ENCODE measurements around the gene ADPGK. TPM values are rescaled to one million over a fixed set of nuclear protein-coding genes. Genes with fewer than 3 reads are reported as not detected.

ADPGK gene
- total RNA-seq, 4 donors from 2014 or later = 39.8 to 81.3 (median 52.7) TPM

DNA sequence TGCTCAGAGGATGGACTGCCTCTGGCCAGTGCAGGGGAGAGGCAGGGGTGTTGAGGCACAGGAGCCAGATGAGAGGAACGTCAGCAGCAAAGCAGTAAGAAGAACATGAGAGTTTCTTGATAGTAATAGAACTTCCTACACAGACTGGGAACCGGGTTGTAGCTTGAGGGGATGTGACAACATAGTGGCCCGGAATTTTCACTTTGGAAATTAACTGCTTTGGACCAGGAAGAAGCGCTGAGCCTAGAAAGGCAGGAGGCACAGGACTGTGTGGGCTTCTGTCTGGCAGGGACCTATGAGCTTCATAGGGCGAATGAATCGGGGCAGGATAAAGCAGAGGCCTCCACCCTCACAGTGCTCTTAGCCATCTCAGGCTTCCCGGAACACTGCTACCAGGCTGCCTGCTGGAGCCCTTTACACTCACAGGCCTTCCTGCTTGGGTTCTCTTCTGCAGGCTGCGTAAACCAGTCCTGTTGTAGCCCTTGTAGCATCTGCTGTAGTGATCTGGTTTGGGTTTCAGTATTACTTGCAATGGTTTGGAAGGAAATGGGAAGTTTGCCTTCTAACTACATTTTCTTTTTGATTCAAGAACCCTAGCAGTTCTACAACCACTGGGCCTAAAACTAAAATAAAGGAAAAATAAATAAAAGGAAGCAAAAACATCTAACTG lies 3.3 kb upstream of the ADPGK start:
- no peak overlapping the region for H3K4me3 ChIP-seq
- TF ChIP-seq, protein P1, sequence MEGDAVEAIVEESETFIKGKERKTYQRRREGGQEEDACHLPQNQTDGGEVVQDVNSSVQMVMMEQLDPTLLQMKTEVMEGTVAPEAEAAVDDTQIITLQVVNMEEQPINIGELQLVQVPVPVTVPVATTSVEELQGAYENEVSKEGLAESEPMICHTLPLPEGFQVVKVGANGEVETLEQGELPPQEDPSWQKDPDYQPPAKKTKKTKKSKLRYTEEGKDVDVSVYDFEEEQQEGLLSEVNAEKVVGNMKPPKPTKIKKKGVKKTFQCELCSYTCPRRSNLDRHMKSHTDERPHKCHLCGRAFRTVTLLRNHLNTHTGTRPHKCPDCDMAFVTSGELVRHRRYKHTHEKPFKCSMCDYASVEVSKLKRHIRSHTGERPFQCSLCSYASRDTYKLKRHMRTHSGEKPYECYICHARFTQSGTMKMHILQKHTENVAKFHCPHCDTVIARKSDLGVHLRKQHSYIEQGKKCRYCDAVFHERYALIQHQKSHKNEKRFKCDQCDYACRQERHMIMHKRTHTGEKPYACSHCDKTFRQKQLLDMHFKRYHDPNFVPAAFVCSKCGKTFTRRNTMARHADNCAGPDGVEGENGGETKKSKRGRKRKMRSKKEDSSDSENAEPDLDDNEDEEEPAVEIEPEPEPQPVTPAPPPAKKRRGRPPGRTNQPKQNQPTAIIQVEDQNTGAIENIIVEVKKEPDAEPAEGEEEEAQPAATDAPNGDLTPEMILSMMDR (IDR thresholded peaks at IDR 0.05) = no peak
- TF ChIP-seq POLR2A (IDR thresholded peaks at IDR 0.05) (no peak), EP300 (IDR thresholded peaks at IDR 0.05) (no peak), POLR2AphosphoS5 (IDR thresholded peaks at IDR 0.05) (no peak)
- H3K9me3 ChIP-seq = no peaks in the 10 kb centered on the region
- no peaks in the 10 kb centered on the region for H3K36me3 ChIP-seq
- H3K27ac ChIP-seq = no peak overlapping the region
- no peaks in the 10 kb centered on the region for H3K27me3 ChIP-seq
- 65% methylated on average over 8 of the region's 8 CpGs for WGBS
- no peak for DNase-seq (ENCODE audit: low spot score in 2 of 2)
- H3K4me1 ChIP-seq = peaks cover 19% of the 10 kb centered on the region

DNA sequence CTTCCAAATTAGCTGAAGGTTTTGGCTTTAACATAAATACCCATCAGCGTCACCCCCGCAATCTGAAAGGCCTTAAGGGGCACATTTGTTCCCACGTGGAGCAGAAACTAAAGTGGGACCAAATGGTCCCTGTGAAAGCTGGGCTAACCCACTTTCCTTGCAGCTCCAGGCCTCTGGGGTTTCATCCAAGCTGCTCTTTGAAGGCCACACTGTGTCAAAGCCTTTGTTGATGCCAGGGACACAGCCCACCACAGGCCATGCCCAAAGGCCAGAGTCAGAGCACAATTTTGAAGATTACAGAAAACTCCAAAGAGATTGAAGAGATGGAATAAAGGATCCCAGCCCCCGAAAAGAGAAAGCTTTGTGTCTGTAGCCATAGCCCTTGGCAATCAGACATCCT lies 2.7 kb upstream of the ADPGK start:
- H3K4me1 ChIP-seq = peaks cover 24% of the 10 kb centered on the region
- H3K36me3 ChIP-seq = no peaks in the 10 kb centered on the region
- no peaks in the 10 kb centered on the region for H3K27me3 ChIP-seq
- TF ChIP-seq, protein P1 (IDR thresholded peaks at IDR 0.05) = no peak
- TF ChIP-seq EP300 (IDR thresholded peaks at IDR 0.05) (no peak), POLR2AphosphoS5 (IDR thresholded peaks at IDR 0.05) (no peak), POLR2A (IDR thresholded peaks at IDR 0.05) (no peak)
- WGBS = 83% methylated on average over 4 of the region's 4 CpGs
- no peak overlapping the region for H3K27ac ChIP-seq
- H3K4me3 ChIP-seq = no peak overlapping the region
- no peaks in the 10 kb centered on the region for H3K9me3 ChIP-seq
- DNase-seq (ENCODE audit: low spot score in 2 of 2) = no peak

DNA sequence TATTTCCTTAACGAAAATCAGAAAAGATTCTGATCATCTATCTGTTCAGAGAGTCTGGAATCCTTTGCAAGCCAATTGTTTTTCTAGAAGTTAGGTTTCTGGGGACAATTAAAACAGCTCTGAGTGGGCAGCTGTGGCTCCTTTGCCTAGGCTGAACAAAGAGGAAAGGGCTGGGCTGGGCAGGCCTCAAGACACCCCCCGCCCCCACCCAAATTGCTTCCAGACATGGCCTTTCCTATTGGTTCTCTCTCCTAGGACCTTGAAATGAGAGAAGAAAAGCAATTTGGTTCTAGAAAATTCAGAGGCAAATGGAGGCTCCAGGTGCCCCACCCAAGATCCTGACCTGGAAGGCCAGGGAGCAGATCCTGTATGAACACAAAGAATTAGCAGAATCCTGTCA lies 2.3 kb upstream of the ADPGK start:
- Histone ChIP-seq H3K4me1 (peaks cover 28% of the 10 kb centered on the region), H3K27ac (no peak overlapping the region), H3K4me3 (no peak overlapping the region), H3K36me3 (no peaks in the 10 kb centered on the region), H3K9me3 (no peaks in the 10 kb centered on the region), H3K27me3 (no peaks in the 10 kb centered on the region)
- TF ChIP-seq EP300 (IDR thresholded peaks at IDR 0.05) (no peak), POLR2A (IDR thresholded peaks at IDR 0.05) (no peak), POLR2AphosphoS5 (IDR thresholded peaks at IDR 0.05) (no peak)
- TF ChIP-seq, protein P1 (IDR thresholded peaks at IDR 0.05) = no peak
- 73% methylated on average over 2 of the region's 2 CpGs for WGBS
- DNase-seq (ENCODE audit: low spot score in 2 of 2) = no peak

DNA sequence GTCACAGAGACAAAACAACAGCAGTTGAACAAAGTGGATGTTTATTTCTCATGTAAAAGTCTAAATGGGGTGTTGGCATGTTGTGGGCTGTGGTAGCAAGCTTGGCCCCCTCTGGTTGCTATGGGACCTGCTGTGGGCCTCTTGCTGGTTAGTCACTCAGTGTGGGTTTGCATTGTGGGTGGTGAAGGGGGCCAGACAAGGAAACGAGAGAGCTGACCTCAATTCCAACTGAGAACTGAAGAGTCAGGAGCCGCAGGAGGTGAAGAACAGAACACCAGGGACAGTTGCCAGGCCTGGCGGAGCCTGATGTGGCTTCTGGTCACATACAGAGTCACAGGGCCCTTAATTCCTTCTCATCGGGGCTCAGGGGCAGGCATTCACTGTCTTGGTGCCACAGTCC lies 1.9 kb upstream of the ADPGK start:
- Histone ChIP-seq H3K9me3 (no peaks in the 10 kb centered on the region), H3K36me3 (no peaks in the 10 kb centered on the region), H3K27ac (no peak overlapping the region), H3K4me1 (peaks cover 31% of the 10 kb centered on the region), H3K4me3 (no peak overlapping the region), H3K27me3 (no peaks in the 10 kb centered on the region)
- whole genome bisulfite sequencing = 62% methylated on average over 4 of the region's 4 CpGs
- no peak for TF ChIP-seq EP300 (IDR thresholded peaks at IDR 0.05)
- TF ChIP-seq POLR2A (IDR thresholded peaks at IDR 0.05) = no peak
- TF ChIP-seq, protein P1 (IDR thresholded peaks at IDR 0.05) = no peak
- no peak for TF ChIP-seq POLR2AphosphoS5 (IDR thresholded peaks at IDR 0.05)
- DNase-seq (ENCODE audit: low spot score in 2 of 2) = no peak

DNA sequence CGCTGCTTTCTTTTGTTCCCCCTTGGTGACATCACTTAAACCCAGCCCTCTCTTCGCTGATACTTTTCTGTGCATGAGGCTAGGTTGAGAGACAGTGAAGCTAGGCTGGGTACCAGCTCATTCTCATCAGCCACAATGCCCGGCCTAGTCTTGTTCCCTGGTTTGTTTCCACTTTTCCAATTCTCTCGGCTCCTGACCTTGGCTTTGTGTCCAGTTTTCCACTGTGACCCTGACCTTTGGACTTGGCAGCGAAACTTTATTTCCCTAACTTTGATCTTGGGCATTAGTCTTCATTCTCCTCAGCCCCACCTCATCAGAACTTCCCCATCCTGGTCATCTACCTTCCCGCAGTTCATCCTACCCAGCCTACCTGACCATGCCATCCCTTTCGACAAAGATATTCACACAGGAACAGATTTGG lies 908 bp upstream of the ADPGK start:
- H3K9me3 ChIP-seq = no peaks in the 10 kb centered on the region
- peaks cover 34% of the 10 kb centered on the region for H3K4me1 ChIP-seq
- DNase-seq (ENCODE audit: low spot score in 2 of 2) = no peak
- WGBS = 46% methylated on average over 7 of the region's 7 CpGs
- no peak for TF ChIP-seq POLR2AphosphoS5 (IDR thresholded peaks at IDR 0.05)
- TF ChIP-seq EP300 (IDR thresholded peaks at IDR 0.05) = no peak
- no peak for TF ChIP-seq POLR2A (IDR thresholded peaks at IDR 0.05)
- TF ChIP-seq, protein P1 (IDR thresholded peaks at IDR 0.05) = no peak
- H3K27ac ChIP-seq = peak overlapping the region; percentile 88
- no peaks in the 10 kb centered on the region for H3K27me3 ChIP-seq
- H3K4me3 ChIP-seq = peak overlapping the region; percentile 84
- peaks cover 2% of the 10 kb centered on the region for H3K36me3 ChIP-seq
